Spleen (tissue), 11 donors: Measurements from ENCODE around the gene ZNF836. TPM values are rescaled to one million over a fixed set of nuclear protein-coding genes. Genes with fewer than 3 reads are reported as not detected.
"Not testable (repeated sequence)": the region's sequence is repeated elsewhere in the genome, so short reads cannot be mapped to it uniquely, and the experiment has no call there.

Source experiments
- DNase-seq: peaks from one replicate; pipeline ENCODE4 v3.0.0-alpha.2; 2020
- H3K27ac ChIP-seq, 8 donors: fragments of 200-600 bp; sonication (generic) in 7 of 8; 1 replicate in 4 of 8; 2 replicates in 4 of 8; pipeline versions ENCODE4 v1.5.0 to v1.8.0; 2016 to 2021; ENCODE audit warnings: inconsistent platforms in 4 of 8, mild to moderate bottlenecking in 4 of 8, moderate library complexity in 1 of 8
- H3K27me3 ChIP-seq, 7 donors: fragments of 200-600 bp; sonication (generic) in 6 of 7; replicated peaks in 1 of 7; 1 replicate in 4 of 7; 2 replicates in 3 of 7; pipeline versions ENCODE4 v1.5.0 to v1.8.0; 2016 to 2021; ENCODE audit warnings: inconsistent platforms in 3 of 7, mild to moderate bottlenecking in 1 of 7
- H3K36me3 ChIP-seq, 6 donors: fragments of 200-600 bp; sonication (generic) in 5 of 6; 1 replicate in 4 of 6; 2 replicates in 2 of 6; pipeline versions ENCODE4 v1.5.0 to v1.8.0; 2016 to 2021; ENCODE audit warnings: inconsistent platforms in 2 of 6
- H3K4me1 ChIP-seq, 6 donors: fragments of 200-600 bp; sonication (generic) in 5 of 6; 1 replicate in 3 of 6; 2 replicates in 3 of 6; pipeline versions ENCODE4 v1.5.0 to v1.8.0; 2016 to 2021; ENCODE audit warnings: inconsistent platforms in 3 of 6
- H3K4me3 ChIP-seq, 8 donors: fragments of 200-600 bp; sonication (generic) in 7 of 8; 1 replicate in 4 of 8; 2 replicates in 4 of 8; pipeline versions ENCODE4 v1.5.0 to v1.8.0; 2016 to 2021; ENCODE audit warnings: inconsistent platforms in 4 of 8, mild to moderate bottlenecking in 4 of 8, moderate library complexity in 2 of 8
- H3K9me3 ChIP-seq, 8 donors: fragments of 200-600 bp; sonication (generic) in 7 of 8; 1 replicate in 4 of 8; 2 replicates in 4 of 8; pipeline versions ENCODE4 v1.5.0 to v1.8.0; 2016 to 2021; ENCODE audit warnings: inconsistent platforms in 4 of 8
- POLR2A ChIP-seq, 3 donors: fragments of 450-650 bp; IDR thresholded peaks; one replicate each; pipeline ENCODE4 v1.5.1; 2017; ENCODE audit warnings: antibody characterized with exemption in 3 of 3, mild to moderate bottlenecking in 1 of 3
- POLR2AphosphoS5 ChIP-seq, 3 donors: sonication (generic); formaldehyde crosslinking; IDR thresholded peaks; one replicate each; pipeline ENCODE4 v1.5.1; 2017; ENCODE audit warnings: antibody characterized with exemption in 3 of 3
- WGBS, 5 donors: extraction: QIAGEN DNeasy Blood & Tissue Kit in 3 of 5; methylation state at CpG; one replicate each; pipeline versions ENCODE4 v1.1.5 to v1.1.7; 2013 to 2018; 5-methylcytosine and 5-hydroxymethylcytosine counted together
- intact Hi-C: fragments of 100-400 bp; cut with DNase I; formaldehyde crosslinking; loops from one replicate; pipeline ENCODE4 v1.15.0; 2023; ENCODE audit warnings: low total_unique reads
- polyA plus RNA-seq, 3 donors: library from polyadenylated mRNA; stranded (reverse); fragments of 200-250 nt; gene quantifications; one replicate each; pipeline ENCODE4 v1.2.1, GENCODE V29; 2013
- total RNA-seq, 7 donors: library from RNA; depleted of rRNA in 3 of 7; stranded (reverse); fragments of >200 nt in 3 of 7; fragmentation: NEBNext Ultra II Directional in 4 of 7; extraction: Animal tissue kit (Norgen Biotek cat#: 25700) in 4 of 7; gene quantifications; one replicate each; pipeline versions ENCODE4 v1.1.0 to v1.2.1, GENCODE V29; 2016 to 2021
- TF ChIP-seq, protein P1 (sequence below), 11 experiments: fragments of 200-600 bp in 7 of 11; fragments of 450-650 bp in 4 of 11; sonication (generic) in 4 of 11; IDR thresholded peaks in 8 of 11; conservative IDR thresholded peaks in 3 of 11; 1 replicate in 7 of 11; 2 replicates in 4 of 11; pipeline versions ENCODE4 v1.4.0 to v1.8.0; 2016 to 2021; ENCODE audit warnings: antibody characterized with exemption in 11 of 11, inconsistent platforms in 4 of 11, mild to moderate bottlenecking in 1 of 11
- donor health status: healthy with polysubstance abuse.
- donor health status: DM: no; HTN: no; CAD: no; lungs with moderate emphysema.
- donor health status: DM: no; HTN: no; CAD: no.
- donor health status: Bipolar disorder and iron deficiency.
- donor health status: healthy.
- donor health status: DM: no; HTN: no; CAD: no.
- donor health status: DM: yes; HTN: yes; CAD: no.

The ZNF836 gene
- total and polyA plus RNA-seq, 10 donors: 4.9 to 26.8 (median 19.9) TPM

- peak in 2 of 3 donors; percentile 16 to 49 for TF ChIP-seq POLR2AphosphoS5 (IDR thresholded peaks at IDR 0.05)
- TF ChIP-seq, protein P1, sequence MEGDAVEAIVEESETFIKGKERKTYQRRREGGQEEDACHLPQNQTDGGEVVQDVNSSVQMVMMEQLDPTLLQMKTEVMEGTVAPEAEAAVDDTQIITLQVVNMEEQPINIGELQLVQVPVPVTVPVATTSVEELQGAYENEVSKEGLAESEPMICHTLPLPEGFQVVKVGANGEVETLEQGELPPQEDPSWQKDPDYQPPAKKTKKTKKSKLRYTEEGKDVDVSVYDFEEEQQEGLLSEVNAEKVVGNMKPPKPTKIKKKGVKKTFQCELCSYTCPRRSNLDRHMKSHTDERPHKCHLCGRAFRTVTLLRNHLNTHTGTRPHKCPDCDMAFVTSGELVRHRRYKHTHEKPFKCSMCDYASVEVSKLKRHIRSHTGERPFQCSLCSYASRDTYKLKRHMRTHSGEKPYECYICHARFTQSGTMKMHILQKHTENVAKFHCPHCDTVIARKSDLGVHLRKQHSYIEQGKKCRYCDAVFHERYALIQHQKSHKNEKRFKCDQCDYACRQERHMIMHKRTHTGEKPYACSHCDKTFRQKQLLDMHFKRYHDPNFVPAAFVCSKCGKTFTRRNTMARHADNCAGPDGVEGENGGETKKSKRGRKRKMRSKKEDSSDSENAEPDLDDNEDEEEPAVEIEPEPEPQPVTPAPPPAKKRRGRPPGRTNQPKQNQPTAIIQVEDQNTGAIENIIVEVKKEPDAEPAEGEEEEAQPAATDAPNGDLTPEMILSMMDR (IDR thresholded peaks at IDR 0.05 in 8 of 11, conservative IDR thresholded peaks at IDR 0.05 in 3 of 11): no peak
- H3K4me1 ChIP-seq: peaks cover 0 to 4% (median 0%) of the 10 kb centered on the region in 6 donors
- DNase-seq: no peak
- no peaks in the 10 kb centered on the region for H3K9me3 ChIP-seq
- H3K27me3 ChIP-seq: no peaks in the 10 kb centered on the region
- 95 to 99% (median 98%) methylated on average over 13 to 20 of the region's 20 CpGs for WGBS, 5 donors
- no peak overlapping the region for H3K27ac ChIP-seq
- no peak overlapping the region for H3K4me3 ChIP-seq
- H3K36me3 ChIP-seq: peaks cover 10 to 100% (median 99%) of the 10 kb centered on the region in 6 donors
- intact Hi-C loops: no loop called here
Observed at GRCh38 chr19:52211203-52211602, 39.8 kb upstream of the ZNF836 start.

GRCh38 chr19:52206481-52206880 lies 35.1 kb upstream of the ZNF836 start:
- Histone ChIP-seq H3K27ac (no peak overlapping the region), H3K4me3 (no peak overlapping the region), H3K4me1 (peaks cover 0 to 39% (median 8%) of the 10 kb centered on the region in 6 donors), H3K9me3 (no peaks in the 10 kb centered on the region), H3K27me3 (no peaks in the 10 kb centered on the region), H3K36me3 (peaks cover 0 to 100% (median 99%) of the 10 kb centered on the region in 6 donors)
- TF ChIP-seq, protein P1 (IDR thresholded peaks at IDR 0.05 in 8 of 11, conservative IDR thresholded peaks at IDR 0.05 in 3 of 11): no peak
- no peak for TF ChIP-seq POLR2A (IDR thresholded peaks at IDR 0.05)
- no peak for TF ChIP-seq POLR2AphosphoS5 (IDR thresholded peaks at IDR 0.05)
- DNase-seq: no peak
- intact Hi-C loops: no loop called here
- WGBS, 5 donors: 78 to 96% (median 90%) methylated on average over 5 of the region's 5 CpGs

DNA sequence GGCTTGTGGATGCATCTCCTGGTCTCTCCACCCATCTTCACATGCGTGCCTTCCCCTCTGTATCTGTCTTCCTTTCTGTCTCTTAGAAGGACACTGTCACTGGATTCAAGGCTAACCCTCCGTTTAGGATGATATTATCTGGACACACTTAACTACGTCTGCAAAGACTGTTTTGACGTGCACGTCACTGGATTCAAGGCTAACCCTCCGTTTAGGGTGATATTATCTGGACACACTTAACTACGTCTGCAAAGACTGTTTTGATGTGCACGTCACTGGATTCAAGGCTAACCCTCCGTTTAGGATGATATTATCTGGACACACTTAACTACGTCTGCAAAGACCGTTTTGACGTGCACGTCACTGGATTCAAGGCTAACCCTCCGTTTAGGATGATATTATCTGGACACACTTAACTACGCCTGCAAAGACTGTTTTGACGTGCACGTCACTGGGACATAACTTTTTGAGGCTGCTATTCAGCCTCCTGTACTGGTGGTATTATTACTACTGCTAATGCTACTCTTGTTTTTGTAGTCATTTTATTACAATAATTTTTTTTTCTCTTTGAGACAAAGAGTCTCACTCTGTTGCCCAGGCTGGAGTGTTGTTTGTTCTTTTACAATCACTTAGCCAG lies 29.5 kb upstream of the ZNF836 start:
- 76 to 86% (median 80%) methylated on average over 17 of the region's 17 CpGs for WGBS, 5 donors
- H3K9me3 ChIP-seq, intact Hi-C loops, DNase-seq, H3K27me3 ChIP-seq, H3K4me3 ChIP-seq: not testable (repeated sequence)
- Histone ChIP-seq H3K4me1 (peaks cover 10 to 90% (median 43%) of the 10 kb centered on the region in 6 donors), H3K27ac (peak overlapping the region in 7 of 8 donors; percentile 5 to 65 (median 40)), H3K36me3 (peaks cover 0 to 100% (median 68%) of the 10 kb centered on the region in 6 donors)

DNA sequence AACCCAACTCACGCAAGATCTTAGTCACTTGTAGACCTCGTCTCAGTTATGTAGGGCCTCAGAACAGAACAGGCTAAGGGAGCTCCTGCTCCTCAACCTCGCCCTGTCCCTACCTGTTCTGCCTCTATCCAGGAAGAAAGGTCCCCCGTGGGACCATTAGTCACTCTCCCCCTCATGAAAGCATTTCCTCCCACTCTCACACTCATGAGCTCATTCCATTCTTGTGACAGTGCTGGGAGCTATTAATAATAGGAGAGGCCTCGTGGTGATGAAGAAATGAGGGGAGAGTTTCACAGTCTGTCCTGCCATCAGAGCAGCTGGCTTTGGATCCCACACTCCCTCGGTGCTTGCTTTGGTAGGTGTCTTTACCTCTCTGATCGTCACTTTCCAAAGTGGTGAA lies 28.6 kb upstream of the ZNF836 start:
- Histone ChIP-seq H3K36me3 (peaks cover 0 to 100% (median 65%) of the 10 kb centered on the region in 6 donors), H3K27ac (peak overlapping the region; percentile 5 to 65 (median 38)), H3K4me3 (no peak overlapping the region), H3K9me3 (no peaks in the 10 kb centered on the region), H3K4me1 (peaks cover 10 to 93% (median 47%) of the 10 kb centered on the region in 6 donors), H3K27me3 (no peaks in the 10 kb centered on the region)
- no peak for TF ChIP-seq POLR2A (IDR thresholded peaks at IDR 0.05)
- TF ChIP-seq, protein P1 (IDR thresholded peaks at IDR 0.05 in 8 of 11, conservative IDR thresholded peaks at IDR 0.05 in 3 of 11): no peak
- no peak for TF ChIP-seq POLR2AphosphoS5 (IDR thresholded peaks at IDR 0.05)
- no peak for DNase-seq
- intact Hi-C loops: no loop called here
- 61 to 79% (median 74%) methylated on average over 7 of the region's 7 CpGs for WGBS, 5 donors
